Tibial nerve (tissue), 4 donors: Measurements from ENCODE around the gene AGT. TPM values are rescaled to one million over a fixed set of nuclear protein-coding genes. Genes with fewer than 3 reads are reported as not detected.
A peak's percentile ranks its signal among the peaks of the same experiment; 100 is the strongest.

Experiments
- DNase-seq, 2 donors: peaks; one replicate each; pipeline ENCODE4 v3.0.0-alpha.2; 2019; ENCODE audit warnings: low spot score in 2 of 2
- H3K27ac ChIP-seq, 4 donors: fragments of 200-600 bp; sonication (generic) in 3 of 4; one replicate each; pipeline ENCODE4 v1.5.1; 2017 to 2019; ENCODE audit warnings: mild to moderate bottlenecking in 1 of 4
- H3K27me3 ChIP-seq, 2 donors: fragments of 200-600 bp; sonication (generic) in 1 of 2; one replicate each; pipeline versions ENCODE4 v1.5.1 to v1.6.0; 2017 to 2019
- H3K36me3 ChIP-seq, 3 donors: fragments of 200-600 bp; sonication (generic); one replicate each; pipeline ENCODE4 v1.5.1; 2018 to 2019
- H3K4me1 ChIP-seq, 4 donors: fragments of 200-600 bp; sonication (generic) in 3 of 4; one replicate each; pipeline ENCODE4 v1.5.1; 2017 to 2019
- H3K4me3 ChIP-seq, 4 donors: fragments of 200-600 bp; sonication (generic) in 3 of 4; one replicate each; pipeline ENCODE4 v1.5.1; 2017 to 2019; ENCODE audit warnings: mild to moderate bottlenecking in 1 of 4, moderate library complexity in 1 of 4
- H3K9me3 ChIP-seq, 4 donors: fragments of 200-600 bp; sonication (generic) in 3 of 4; one replicate each; pipeline ENCODE4 v1.5.1; 2017 to 2019
- CTCF ChIP-seq, 5 experiments: fragments of 200-600 bp in 3 of 5; fragments of 450-650 bp in 2 of 5; sonication (generic) in 3 of 5; IDR thresholded peaks; one replicate each; pipeline ENCODE4 v1.5.1; 2016 to 2019; ENCODE audit warnings: antibody characterized with exemption in 5 of 5, mild to moderate bottlenecking in 3 of 5, moderate library complexity in 2 of 5
- EP300 ChIP-seq, 2 donors: sonication (generic); formaldehyde crosslinking; IDR thresholded peaks; one replicate each; pipeline ENCODE4 v1.6.1; 2017; ENCODE audit warnings: antibody characterized with exemption in 2 of 2, mild to moderate bottlenecking in 1 of 2
- POLR2A ChIP-seq, 2 donors: fragments of 450-650 bp; IDR thresholded peaks; one replicate each; pipeline ENCODE4 v1.6.1; 2017; ENCODE audit warnings: antibody characterized with exemption in 2 of 2, mild to moderate bottlenecking in 2 of 2, moderate library complexity in 2 of 2
- WGBS, 2 donors: methylation state at CpG; one replicate each; pipeline ENCODE4 v1.1.5; 2018; 5-methylcytosine and 5-hydroxymethylcytosine counted together
- total RNA-seq, 4 donors: library from RNA; depleted of rRNA; stranded (reverse); fragments of >200 nt; gene quantifications; one replicate each; pipeline ENCODE4 v1.1.0, GENCODE V29; 2016

AGT gene
- total RNA-seq, 4 donors from 2014 or later = 2.7 to 25.2 (median 7.0) TPM

GRCh38 chr1:230758709-230759368 is 44.9 kb upstream of the AGT start:
- no peak for DNase-seq
- Histone ChIP-seq H3K4me1 (peaks cover 0 to 8% (median 0%) of the 10 kb centered on the region in 4 donors), H3K4me3 (no peak overlapping the region), H3K27me3 (no peaks in the 10 kb centered on the region), H3K27ac (no peak overlapping the region), H3K9me3 (peaks cover 0 to 3% (median 0%) of the 10 kb centered on the region in 4 donors), H3K36me3 (no peaks in the 10 kb centered on the region)
- TF ChIP-seq CTCF (IDR thresholded peaks at IDR 0.05) = no peak
- no peak for TF ChIP-seq POLR2A (IDR thresholded peaks at IDR 0.05)
- TF ChIP-seq EP300 (IDR thresholded peaks at IDR 0.05) = no peak
- WGBS, 2 donors = 59 to 66% methylated on average over 8 of the region's 8 CpGs

- no peaks in the 10 kb centered on the region for H3K9me3 ChIP-seq
- no peak for DNase-seq
- no peak for TF ChIP-seq POLR2A (IDR thresholded peaks at IDR 0.05)
- TF ChIP-seq EP300 (IDR thresholded peaks at IDR 0.05) = no peak
- TF ChIP-seq CTCF (IDR thresholded peaks at IDR 0.05) = no peak
- no peaks in the 10 kb centered on the region for H3K27me3 ChIP-seq
- H3K36me3 ChIP-seq = no peaks in the 10 kb centered on the region
- no peak overlapping the region for H3K4me3 ChIP-seq
- H3K4me1 ChIP-seq = peaks cover 0 to 15% (median 2%) of the 10 kb centered on the region in 4 donors
- WGBS, 2 donors = 76 to 86% methylated on average over 15 to 16 of the region's 16 CpGs
- no peak overlapping the region for H3K27ac ChIP-seq
These were observed 44.2 kb upstream of the AGT start for GRCh38 chr1:230757856-230758708.

- no peak for DNase-seq
- no peaks in the 10 kb centered on the region for H3K27me3 ChIP-seq
- no peak overlapping the region for H3K4me3 ChIP-seq
- H3K4me1 ChIP-seq = peaks cover 0 to 23% (median 2%) of the 10 kb centered on the region in 4 donors
- 56 to 62% methylated on average over 3 of the region's 3 CpGs for WGBS, 2 donors
- H3K9me3 ChIP-seq = no peaks in the 10 kb centered on the region
- no peaks in the 10 kb centered on the region for H3K36me3 ChIP-seq
- H3K27ac ChIP-seq = no peak overlapping the region
- TF ChIP-seq EP300 (IDR thresholded peaks at IDR 0.05) (no peak), CTCF (IDR thresholded peaks at IDR 0.05) (no peak), POLR2A (IDR thresholded peaks at IDR 0.05) (no peak)
These were observed 40.9 kb upstream of the AGT start for GRCh38 chr1:230754796-230755195.

- Histone ChIP-seq H3K27me3 (no peaks in the 10 kb centered on the region), H3K4me1 (peaks cover 0 to 23% (median 2%) of the 10 kb centered on the region in 4 donors), H3K27ac (peak overlapping the region in 2 of 4 donors; percentile 3 to 58), H3K36me3 (no peaks in the 10 kb centered on the region), H3K9me3 (no peaks in the 10 kb centered on the region), H3K4me3 (peak overlapping the region in 1 of 4 donors; percentile 24)
- WGBS, 2 donors = 23 to 32% methylated on average over 24 of the region's 24 CpGs
- DNase-seq = no peak
- TF ChIP-seq CTCF (IDR thresholded peaks at IDR 0.05) (no peak), EP300 (IDR thresholded peaks at IDR 0.05) (no peak), POLR2A (IDR thresholded peaks at IDR 0.05) (no peak)
These were observed 39.8 kb upstream of the AGT start for GRCh38 chr1:230753586-230754251.
